HFF-Myc (cell line): ENCODE results near the gene SEPTIN5.

Experiments
- DNase-seq: peaks from one replicate; pipeline ENCODE4 v3.0.0-alpha.2; 2011; ENCODE audit warnings: low read depth; ENCODE audit errors: extremely low read depth
- H3K4me3 ChIP-seq: replicated peaks from 2 replicates; pipeline ENCODE4 v1.5.1; 2011; ENCODE audit warnings: low read depth, mild to moderate bottlenecking, control low read depth, low read length
- TF ChIP-seq, protein P1 (sequence below): IDR thresholded peaks from 2 replicates; pipeline ENCODE4 v1.5.1; 2012; ENCODE audit warnings: mild to moderate bottlenecking, low read depth, low read length, control low read depth; ENCODE audit errors: missing control alignments

The SEPTIN5 gene

DNA sequence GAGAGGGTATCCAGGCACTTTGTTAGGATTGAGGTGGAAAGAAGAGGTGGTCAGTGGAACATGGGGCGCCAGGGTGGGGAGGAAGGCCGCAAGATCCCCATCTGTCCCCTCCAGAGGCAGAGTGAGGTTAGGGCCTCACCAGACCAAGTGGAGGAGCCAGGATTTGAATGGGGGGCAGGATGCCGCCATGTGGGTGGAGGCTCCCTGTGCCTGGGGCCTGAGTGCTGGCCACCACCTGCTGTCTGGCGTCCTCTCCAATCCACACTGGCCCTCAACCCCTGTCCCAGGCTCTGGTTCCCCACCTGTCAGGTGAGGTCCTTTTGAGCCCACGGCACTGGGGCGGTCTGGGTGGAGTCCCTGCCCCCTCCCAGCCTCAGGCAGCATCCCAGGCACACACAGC lies 28.8 kb downstream of the SEPTIN5 start:
- H3K4me3 ChIP-seq: no peak overlapping the region
- TF ChIP-seq, protein P1, sequence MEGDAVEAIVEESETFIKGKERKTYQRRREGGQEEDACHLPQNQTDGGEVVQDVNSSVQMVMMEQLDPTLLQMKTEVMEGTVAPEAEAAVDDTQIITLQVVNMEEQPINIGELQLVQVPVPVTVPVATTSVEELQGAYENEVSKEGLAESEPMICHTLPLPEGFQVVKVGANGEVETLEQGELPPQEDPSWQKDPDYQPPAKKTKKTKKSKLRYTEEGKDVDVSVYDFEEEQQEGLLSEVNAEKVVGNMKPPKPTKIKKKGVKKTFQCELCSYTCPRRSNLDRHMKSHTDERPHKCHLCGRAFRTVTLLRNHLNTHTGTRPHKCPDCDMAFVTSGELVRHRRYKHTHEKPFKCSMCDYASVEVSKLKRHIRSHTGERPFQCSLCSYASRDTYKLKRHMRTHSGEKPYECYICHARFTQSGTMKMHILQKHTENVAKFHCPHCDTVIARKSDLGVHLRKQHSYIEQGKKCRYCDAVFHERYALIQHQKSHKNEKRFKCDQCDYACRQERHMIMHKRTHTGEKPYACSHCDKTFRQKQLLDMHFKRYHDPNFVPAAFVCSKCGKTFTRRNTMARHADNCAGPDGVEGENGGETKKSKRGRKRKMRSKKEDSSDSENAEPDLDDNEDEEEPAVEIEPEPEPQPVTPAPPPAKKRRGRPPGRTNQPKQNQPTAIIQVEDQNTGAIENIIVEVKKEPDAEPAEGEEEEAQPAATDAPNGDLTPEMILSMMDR: no peak
- DNase-seq: no peak

DNA sequence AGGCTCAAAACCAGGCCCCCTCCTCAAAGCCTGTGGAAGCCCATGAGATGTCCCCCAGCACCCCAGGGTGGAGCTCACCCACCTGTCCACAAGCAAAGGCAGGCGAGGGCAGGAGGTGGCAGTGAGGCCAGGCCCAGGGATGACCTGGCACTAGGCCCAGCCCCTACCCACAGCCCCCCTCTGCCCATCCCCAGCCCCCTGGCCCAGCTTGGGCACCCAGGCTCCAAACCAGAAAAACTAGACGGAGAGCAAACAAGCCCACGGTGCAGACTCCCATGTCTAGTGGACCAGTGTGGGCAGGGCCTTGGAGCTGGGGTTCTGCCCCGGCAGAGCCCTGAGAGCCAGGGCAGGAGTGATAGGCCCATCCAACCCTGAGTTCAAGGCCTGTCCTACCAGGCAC lies 29.3 kb downstream of the SEPTIN5 start:
- H3K4me3 ChIP-seq: no peak overlapping the region
- TF ChIP-seq, protein P1: no peak
- DNase-seq: no peak

DNA sequence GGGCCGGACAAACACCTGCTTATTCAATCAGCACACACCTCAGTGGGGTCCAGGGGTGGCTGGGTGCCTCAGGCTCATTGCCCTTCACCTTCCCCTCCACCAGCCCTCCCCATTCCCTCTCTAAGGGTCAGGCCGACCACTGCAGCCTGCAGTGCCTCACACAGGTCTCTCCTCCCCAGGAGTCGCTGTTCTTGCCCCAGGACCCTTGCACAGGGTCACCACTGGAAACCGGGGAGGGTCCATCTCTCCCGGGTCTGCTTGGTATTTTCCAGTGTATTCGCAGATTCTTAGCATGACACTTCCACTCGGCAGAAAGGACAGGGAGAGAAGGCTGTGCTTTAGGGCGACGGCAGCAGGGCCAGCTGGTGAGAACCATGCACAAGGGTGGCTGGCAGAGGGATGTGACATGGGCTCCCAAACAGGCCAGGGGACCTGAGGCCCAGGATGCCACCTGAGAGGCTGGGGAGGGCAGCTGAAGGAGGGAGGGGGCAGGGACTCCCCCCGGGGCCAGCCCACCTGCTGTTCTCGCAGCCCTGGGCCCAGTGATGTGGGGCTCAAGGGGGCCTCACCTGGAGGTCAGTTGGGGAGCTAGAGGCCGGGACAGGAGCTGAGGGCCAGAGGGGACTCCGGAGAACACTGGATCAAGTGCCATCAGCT lies 30.2 kb downstream of the SEPTIN5 start:
- no peak for DNase-seq
- TF ChIP-seq, protein P1: no peak
- H3K4me3 ChIP-seq: no peak overlapping the region

DNA sequence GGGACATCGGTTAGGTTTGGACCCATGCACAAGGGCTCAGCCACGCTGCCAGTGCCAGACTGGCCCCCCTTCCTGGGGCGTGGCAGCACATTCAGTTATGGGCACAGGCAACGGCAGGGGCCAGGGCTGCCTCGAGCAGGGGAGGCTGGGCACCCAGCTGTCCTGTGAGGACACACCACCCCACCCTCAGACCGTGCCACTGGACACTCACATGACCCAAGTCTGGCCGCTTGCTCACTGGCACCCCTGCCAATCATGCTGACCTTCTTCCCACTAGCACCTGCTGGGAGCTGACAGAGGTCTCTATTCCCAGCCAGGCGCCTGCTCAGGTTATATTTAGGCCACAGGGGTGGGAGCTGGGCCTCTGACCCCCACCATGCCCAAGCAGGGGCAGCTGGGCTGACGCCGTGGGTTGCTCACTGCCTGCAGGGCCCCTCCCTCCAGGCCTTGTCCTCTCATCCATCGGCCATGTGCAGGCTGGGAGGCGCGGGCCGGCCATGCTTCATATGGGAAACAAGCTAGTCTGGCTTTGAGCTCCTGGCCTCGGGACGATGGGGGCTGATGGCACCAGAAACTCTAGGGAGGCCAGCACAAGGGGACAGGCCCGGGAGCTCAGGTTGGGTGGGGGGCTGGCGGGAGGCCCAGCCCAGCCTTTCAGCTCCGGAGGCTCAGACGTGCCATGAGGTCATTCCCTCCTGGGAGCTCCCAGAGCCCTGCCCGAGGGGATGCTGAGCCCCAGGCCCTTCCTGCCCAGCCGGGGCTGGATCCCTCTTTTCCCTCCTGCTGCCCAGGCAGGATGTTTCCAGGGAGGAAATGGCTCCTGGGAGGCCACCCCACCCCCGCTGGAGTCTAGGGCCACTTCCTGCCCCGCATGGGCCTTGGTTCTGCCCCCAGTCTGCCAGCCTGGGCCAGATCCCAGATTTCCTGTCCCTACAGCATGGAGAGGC lies 31.1 kb downstream of the SEPTIN5 start:
- no peak for DNase-seq
- TF ChIP-seq, protein P1: no peak
- H3K4me3 ChIP-seq: no peak overlapping the region

DNA sequence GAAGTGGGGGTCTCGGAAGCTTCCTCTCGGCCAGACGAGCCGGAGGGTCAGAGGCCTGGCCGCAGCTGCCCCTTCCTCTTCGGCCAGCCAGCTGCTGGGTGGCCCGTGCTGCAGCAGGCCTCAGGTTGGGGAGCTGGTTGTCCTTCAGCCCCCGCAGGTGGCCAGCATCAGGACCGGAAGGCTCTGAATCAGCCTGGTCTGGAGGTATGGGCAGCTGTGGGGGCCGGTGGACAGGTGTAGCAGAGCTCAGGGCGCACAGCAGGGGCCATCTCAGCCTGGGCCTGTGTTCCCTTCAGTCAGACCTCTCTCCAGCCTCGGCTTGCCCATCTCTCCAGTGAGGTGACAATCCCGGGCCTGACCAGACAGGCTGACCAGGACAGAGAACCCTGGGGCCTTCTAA lies 32.4 kb downstream of the SEPTIN5 start:
- TF ChIP-seq, protein P1: no peak
- no peak for DNase-seq
- H3K4me3 ChIP-seq: no peak overlapping the region

DNA sequence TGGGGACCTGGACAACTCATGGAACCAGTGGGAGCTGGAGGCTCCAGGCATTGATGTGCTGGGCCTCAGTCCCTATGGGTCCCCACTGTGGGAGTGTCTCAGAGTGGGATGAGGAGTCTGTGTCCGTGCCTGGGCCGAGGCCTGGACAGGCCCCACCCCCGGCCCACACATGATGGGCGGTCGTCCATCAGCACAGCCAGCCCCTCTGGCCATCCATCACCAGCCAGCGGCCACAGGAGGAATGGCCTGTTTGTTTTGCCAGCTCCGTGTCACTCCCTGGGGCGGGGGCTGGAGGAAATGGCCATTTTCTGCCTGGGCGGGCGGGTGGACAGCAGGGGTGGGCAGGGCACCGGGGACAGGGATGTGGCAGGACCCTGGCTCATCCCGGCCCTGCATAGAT lies 33.2 kb downstream of the SEPTIN5 start:
- TF ChIP-seq, protein P1: no peak
- H3K4me3 ChIP-seq: no peak overlapping the region
- DNase-seq: no peak
